ENCODE data around the gene ADAMTS17. TPM values are rescaled to one million over a fixed set of nuclear protein-coding genes. Genes with fewer than 3 reads are reported as not detected.

Gene ADAMTS17
- total RNA-seq, 1 donor = 7.6 TPM

GRCh38 chr15:100020614-100021013 is 321.2 kb downstream of the ADAMTS17 start:
- Histone ChIP-seq H3K4me1 (ENCODE audit: insufficient read depth, low read length) (no peaks in the 10 kb centered on the region), H3K9me3 (ENCODE audit: low read depth, low read length) (no peaks in the 10 kb centered on the region), H3K4me3 (ENCODE audit: low read length) (no peak overlapping the region), H3K27me3 (ENCODE audit: insufficient read depth, low read length) (no peaks in the 10 kb centered on the region)

DNA sequence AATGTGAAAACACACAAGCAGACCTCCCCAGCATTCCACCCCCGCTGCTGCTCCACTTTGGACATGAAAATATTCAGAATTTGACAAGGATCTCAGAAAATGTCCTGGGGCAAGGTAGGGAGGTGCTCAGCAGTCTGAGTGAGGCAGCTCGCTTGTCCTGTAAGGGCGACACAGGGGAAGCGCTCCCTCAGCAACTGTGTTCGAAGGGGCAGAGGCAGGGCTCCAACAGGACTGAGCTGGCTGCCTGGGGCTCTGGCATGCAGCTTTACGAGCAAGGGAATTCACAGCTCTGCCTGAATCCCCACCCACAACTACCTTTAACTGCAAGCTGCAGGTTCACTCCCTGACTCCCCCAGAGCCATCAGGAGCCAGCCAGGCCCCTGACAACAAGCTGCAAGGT is 321.6 kb downstream of the ADAMTS17 start:
- no peaks in the 10 kb centered on the region for H3K9me3 ChIP-seq (ENCODE audit: low read depth, low read length)
- H3K4me1 ChIP-seq (ENCODE audit: insufficient read depth, low read length) = no peaks in the 10 kb centered on the region
- no peaks in the 10 kb centered on the region for H3K27me3 ChIP-seq (ENCODE audit: insufficient read depth, low read length)
- H3K4me3 ChIP-seq (ENCODE audit: low read length) = no peak overlapping the region

GRCh38 chr15:100019601-100020000 is 322.2 kb downstream of the ADAMTS17 start:
- H3K4me1 ChIP-seq (ENCODE audit: insufficient read depth, low read length) = no peaks in the 10 kb centered on the region
- no peak overlapping the region for H3K4me3 ChIP-seq (ENCODE audit: low read length)
- no peaks in the 10 kb centered on the region for H3K9me3 ChIP-seq (ENCODE audit: low read depth, low read length)
- no peaks in the 10 kb centered on the region for H3K27me3 ChIP-seq (ENCODE audit: insufficient read depth, low read length)

GRCh38 chr15:100018191-100018590 is 323.6 kb downstream of the ADAMTS17 start:
- no peaks in the 10 kb centered on the region for H3K9me3 ChIP-seq (ENCODE audit: low read depth, low read length)
- no peak overlapping the region for H3K4me3 ChIP-seq (ENCODE audit: low read length)
- no peaks in the 10 kb centered on the region for H3K27me3 ChIP-seq (ENCODE audit: insufficient read depth, low read length)
- no peaks in the 10 kb centered on the region for H3K4me1 ChIP-seq (ENCODE audit: insufficient read depth, low read length)

DNA sequence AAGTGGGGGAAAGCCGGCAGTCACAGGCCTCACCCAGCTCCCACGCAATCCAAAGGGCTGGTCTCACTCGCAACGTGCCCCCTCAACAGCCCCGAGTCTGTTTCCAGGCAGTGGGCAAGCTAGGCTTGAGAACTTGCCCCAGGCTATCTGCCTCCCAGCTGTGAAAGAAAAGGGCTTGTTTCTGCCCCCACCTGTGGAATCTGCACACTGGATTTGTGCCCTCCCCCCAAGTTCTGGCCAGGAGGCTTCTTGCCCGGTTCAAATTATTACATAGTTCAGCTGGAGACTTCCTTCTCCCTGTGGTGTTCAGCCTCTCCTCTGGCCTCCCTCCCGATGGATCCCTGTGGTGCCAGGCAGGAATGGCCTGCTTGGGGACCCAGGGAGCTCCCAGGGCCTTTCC is 324.6 kb downstream of the ADAMTS17 start:
- no peak overlapping the region for H3K4me3 ChIP-seq (ENCODE audit: low read length)
- H3K9me3 ChIP-seq (ENCODE audit: low read depth, low read length) = no peaks in the 10 kb centered on the region
- H3K27me3 ChIP-seq (ENCODE audit: insufficient read depth, low read length) = no peaks in the 10 kb centered on the region
- H3K4me1 ChIP-seq (ENCODE audit: insufficient read depth, low read length) = no peaks in the 10 kb centered on the region

DNA sequence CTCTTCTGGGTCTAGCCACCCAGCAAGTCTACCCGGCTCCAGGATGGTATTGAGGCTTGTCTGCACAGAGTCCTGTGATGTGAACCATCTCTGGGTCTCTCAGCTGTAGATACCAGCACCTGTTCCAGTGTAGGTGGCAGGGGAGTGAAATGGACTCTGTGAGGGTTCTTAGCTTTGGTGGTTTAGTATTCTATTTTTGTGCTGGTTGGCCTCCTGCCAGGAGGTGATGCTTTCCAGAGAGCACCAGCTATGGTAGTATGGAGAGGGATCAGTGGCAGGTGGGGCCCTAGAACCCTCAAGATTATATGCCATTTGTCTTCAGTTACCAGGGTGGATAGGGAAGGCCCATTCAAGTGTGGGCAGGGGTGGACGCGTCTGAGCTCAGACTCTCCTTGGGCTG is 325.1 kb downstream of the ADAMTS17 start:
- no peaks in the 10 kb centered on the region for H3K27me3 ChIP-seq (ENCODE audit: insufficient read depth, low read length)
- H3K9me3 ChIP-seq (ENCODE audit: low read depth, low read length) = no peaks in the 10 kb centered on the region
- no peak overlapping the region for H3K4me3 ChIP-seq (ENCODE audit: low read length)
- H3K4me1 ChIP-seq (ENCODE audit: insufficient read depth, low read length) = no peaks in the 10 kb centered on the region

- Histone ChIP-seq H3K4me1 (ENCODE audit: insufficient read depth, low read length) (no peaks in the 10 kb centered on the region), H3K9me3 (ENCODE audit: low read depth, low read length) (no peaks in the 10 kb centered on the region), H3K4me3 (ENCODE audit: low read length) (no peak overlapping the region), H3K27me3 (ENCODE audit: insufficient read depth, low read length) (no peaks in the 10 kb centered on the region)
These were observed 330.5 kb downstream of the ADAMTS17 start for GRCh38 chr15:100011235-100011634.

DNA sequence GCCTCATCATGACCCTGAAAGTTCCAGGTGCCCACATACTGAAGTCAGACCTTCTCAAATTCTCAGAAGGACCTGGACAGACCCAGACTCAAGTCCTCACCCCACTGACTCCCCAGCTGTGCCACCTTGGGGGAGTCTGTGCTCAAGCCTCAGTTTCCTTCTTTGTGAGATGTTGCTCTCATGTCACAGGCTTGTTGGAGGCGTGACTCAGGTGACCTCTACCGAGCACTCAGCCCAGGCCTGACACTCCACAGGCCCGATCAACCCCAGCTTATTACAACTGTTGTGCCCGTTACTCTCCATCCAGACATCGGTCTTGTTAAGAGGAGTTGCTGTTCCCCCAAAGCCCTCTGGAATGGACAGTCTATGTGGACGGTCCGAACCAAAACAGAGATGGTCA is 332.4 kb downstream of the ADAMTS17 start:
- no peaks in the 10 kb centered on the region for H3K9me3 ChIP-seq (ENCODE audit: low read depth, low read length)
- no peaks in the 10 kb centered on the region for H3K4me1 ChIP-seq (ENCODE audit: insufficient read depth, low read length)
- no peak overlapping the region for H3K4me3 ChIP-seq (ENCODE audit: low read length)
- H3K27me3 ChIP-seq (ENCODE audit: insufficient read depth, low read length) = no peaks in the 10 kb centered on the region

- Histone ChIP-seq H3K4me1 (ENCODE audit: insufficient read depth, low read length) (no peaks in the 10 kb centered on the region), H3K9me3 (ENCODE audit: low read depth, low read length) (no peaks in the 10 kb centered on the region), H3K27me3 (ENCODE audit: insufficient read depth, low read length) (no peaks in the 10 kb centered on the region), H3K4me3 (ENCODE audit: low read length) (no peak overlapping the region)
These were observed 333.5 kb downstream of the ADAMTS17 start for GRCh38 chr15:100008258-100008657.

- no peak overlapping the region for H3K4me3 ChIP-seq (ENCODE audit: low read length)
- no peaks in the 10 kb centered on the region for H3K4me1 ChIP-seq (ENCODE audit: insufficient read depth, low read length)
- H3K27me3 ChIP-seq (ENCODE audit: insufficient read depth, low read length) = no peaks in the 10 kb centered on the region
- H3K9me3 ChIP-seq (ENCODE audit: low read depth, low read length) = no peaks in the 10 kb centered on the region
These were observed 334.2 kb downstream of the ADAMTS17 start for GRCh38 chr15:100007609-100008008.

DNA sequence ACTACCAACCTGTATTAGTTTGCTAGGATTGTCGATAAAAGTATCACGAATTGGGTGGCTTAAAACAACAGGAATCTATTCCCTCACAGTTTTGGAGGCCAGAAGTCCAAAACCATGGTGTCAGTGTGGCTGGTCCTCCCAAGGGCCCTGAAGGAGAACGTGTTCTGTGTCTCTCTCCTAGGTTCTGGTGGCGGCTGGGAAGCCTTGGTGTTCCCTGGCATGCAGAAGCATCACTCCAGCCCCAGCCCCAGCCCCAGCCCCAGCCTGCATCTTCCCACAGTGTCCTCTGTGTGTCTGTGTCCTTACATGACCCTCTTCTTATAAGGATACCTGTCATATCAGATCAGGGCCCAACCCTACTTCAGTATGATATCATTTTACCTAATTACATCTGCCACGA is 336.1 kb downstream of the ADAMTS17 start:
- H3K27me3 ChIP-seq (ENCODE audit: insufficient read depth, low read length) = no peaks in the 10 kb centered on the region
- no peak overlapping the region for H3K4me3 ChIP-seq (ENCODE audit: low read length)
- no peaks in the 10 kb centered on the region for H3K9me3 ChIP-seq (ENCODE audit: low read depth, low read length)
- no peaks in the 10 kb centered on the region for H3K4me1 ChIP-seq (ENCODE audit: insufficient read depth, low read length)

DNA sequence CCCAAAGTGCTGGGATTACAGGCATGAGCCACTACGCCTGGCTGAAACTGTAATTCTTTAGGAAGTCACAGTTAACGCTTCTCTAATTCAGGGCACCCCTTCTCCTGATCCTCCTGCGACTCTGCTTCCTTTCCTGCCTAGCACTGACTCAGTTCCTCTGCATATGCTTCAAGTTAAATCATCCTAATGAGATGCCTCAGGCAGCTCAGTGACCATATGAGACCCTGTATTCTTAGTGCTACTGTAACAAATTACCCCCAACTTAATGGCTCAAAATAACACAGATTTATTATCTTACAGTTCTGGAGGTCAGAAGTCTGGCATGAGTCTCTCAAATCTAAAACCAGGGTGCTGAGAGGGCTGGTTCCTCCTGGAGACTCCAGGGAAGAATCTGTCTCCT is 336.8 kb downstream of the ADAMTS17 start:
- no peaks in the 10 kb centered on the region for H3K4me1 ChIP-seq (ENCODE audit: insufficient read depth, low read length)
- H3K4me3 ChIP-seq (ENCODE audit: low read length) = no peak overlapping the region
- no peaks in the 10 kb centered on the region for H3K27me3 ChIP-seq (ENCODE audit: insufficient read depth, low read length)
- no peaks in the 10 kb centered on the region for H3K9me3 ChIP-seq (ENCODE audit: low read depth, low read length)

- no peaks in the 10 kb centered on the region for H3K4me1 ChIP-seq (ENCODE audit: insufficient read depth, low read length)
- H3K9me3 ChIP-seq (ENCODE audit: low read depth, low read length) = no peaks in the 10 kb centered on the region
- no peak overlapping the region for H3K4me3 ChIP-seq (ENCODE audit: low read length)
- H3K27me3 ChIP-seq (ENCODE audit: insufficient read depth, low read length) = no peaks in the 10 kb centered on the region
These were observed 338.8 kb downstream of the ADAMTS17 start for GRCh38 chr15:100002787-100003536.

DNA sequence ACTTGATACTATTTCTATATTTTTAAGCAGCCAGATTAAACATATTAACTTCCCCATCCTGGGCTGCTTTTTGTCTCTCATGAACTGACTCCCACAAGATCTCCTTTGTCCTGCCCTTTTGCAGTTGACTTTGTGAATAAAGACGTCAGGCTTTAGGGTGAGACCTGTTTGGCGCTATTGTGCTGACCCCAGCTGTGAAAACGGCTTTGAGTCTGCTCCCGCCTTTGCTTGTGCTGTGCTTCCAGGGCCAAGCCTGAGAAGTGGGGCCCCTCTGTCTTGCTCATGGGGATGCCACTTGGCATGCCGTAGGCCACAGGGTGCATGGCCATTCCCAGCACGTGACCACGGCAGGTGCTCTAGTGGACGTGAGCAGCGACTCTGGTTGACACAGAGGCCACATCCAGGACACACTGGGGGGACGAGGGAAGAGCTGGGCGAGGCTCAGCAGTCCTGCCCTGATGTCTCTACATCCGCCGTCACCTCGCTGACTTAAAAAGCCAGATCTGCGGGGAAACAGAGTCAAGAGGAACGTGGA is 339.6 kb downstream of the ADAMTS17 start:
- no peak overlapping the region for H3K4me3 ChIP-seq (ENCODE audit: low read length)
- H3K4me1 ChIP-seq (ENCODE audit: insufficient read depth, low read length) = no peaks in the 10 kb centered on the region
- H3K27me3 ChIP-seq (ENCODE audit: insufficient read depth, low read length) = no peaks in the 10 kb centered on the region
- H3K9me3 ChIP-seq (ENCODE audit: low read depth, low read length) = no peaks in the 10 kb centered on the region

DNA sequence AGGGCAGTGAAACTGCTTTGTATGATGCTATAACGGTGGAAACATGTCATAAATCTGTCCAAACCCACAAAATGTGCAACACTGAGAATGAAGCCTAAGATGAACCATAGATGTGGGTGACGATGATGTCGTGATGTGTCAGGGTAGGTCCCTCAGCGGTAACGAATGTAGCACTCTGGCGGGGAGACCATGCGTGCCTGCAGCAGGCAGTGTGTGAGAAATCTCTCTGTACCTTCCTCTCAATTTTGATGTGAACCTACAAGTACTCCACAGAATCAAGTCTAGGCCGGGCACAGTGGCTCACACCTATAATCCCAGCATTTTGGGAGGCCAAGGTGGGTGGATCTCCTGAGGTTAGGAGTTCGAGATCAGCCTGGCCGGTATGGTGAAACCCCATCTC is 340.4 kb downstream of the ADAMTS17 start:
- Histone ChIP-seq H3K9me3 (ENCODE audit: low read depth, low read length) (no peaks in the 10 kb centered on the region), H3K4me1 (ENCODE audit: insufficient read depth, low read length) (no peaks in the 10 kb centered on the region), H3K4me3 (ENCODE audit: low read length) (no peak overlapping the region)

More for the DNA sequence above, 340.4 kb downstream of the ADAMTS17 start:
- no peaks in the 10 kb centered on the region for H3K27me3 ChIP-seq (ENCODE audit: insufficient read depth, low read length)
